Neural cell (in vitro differentiated cells): ENCODE measurements around the gene BICC1. TPM values are rescaled to one million over a fixed set of nuclear protein-coding genes. Genes with fewer than 3 reads are reported as not detected.

ENCODE experiments used
- H2AFZ ChIP-seq: fragments of 200-600, 300-800 bp; sonication (generic), shearing (Covaris generic); 2 replicates; pipeline ENCODE4 v1.6.0; 2014; ENCODE audit warnings: low read depth, mild to moderate bottlenecking, antibody characterized with exemption, low read length, moderate library complexity
- H3F3A ChIP-seq: fragments of 200-600 bp; shearing (Covaris generic); 2 replicates; pipeline ENCODE4 v1.6.1; 2016; ENCODE audit warnings: mild to moderate bottlenecking, moderate library complexity, mixed read lengths, antibody characterized with exemption, low read length; ENCODE audit not compliant: insufficient read depth, poor library complexity, severe bottlenecking
- H3K27ac ChIP-seq: fragments of 200-600, 300-800 bp; sonication (generic), shearing (Covaris generic); 2 replicates; pipeline ENCODE4 v1.5.1; 2014; ENCODE audit warnings: mild to moderate bottlenecking, low read length, moderate library complexity
- H3K27me3 ChIP-seq: fragments of 300-800, 200-600 bp; sonication (generic), shearing (Covaris generic); 2 replicates; pipeline ENCODE4 v1.6.0; 2014; ENCODE audit warnings: mild to moderate bottlenecking, low read depth, low read length, moderate library complexity; ENCODE audit not compliant: insufficient read depth
- H3K36me3 ChIP-seq: fragments of 300-800, 200-600 bp; sonication (generic), shearing (Covaris generic); 2 replicates; pipeline ENCODE4 v1.5.1; 2014; ENCODE audit warnings: mild to moderate bottlenecking, antibody characterized with exemption, low read length, moderate library complexity; ENCODE audit not compliant: insufficient read depth
- H3K4me2 ChIP-seq: fragments of 300-800, 200-600 bp; sonication (generic), shearing (Covaris generic); 2 replicates; pipeline ENCODE4 v1.6.0; 2014; ENCODE audit warnings: mild to moderate bottlenecking, low read length
- H3K4me3 ChIP-seq: fragments of 300-800, 200-600 bp; sonication (generic), shearing (Covaris generic); 2 replicates; pipeline ENCODE4 v1.5.1; 2014; ENCODE audit warnings: mild to moderate bottlenecking, low read length, moderate library complexity
- H3K79me2 ChIP-seq: fragments of 200-600 bp; shearing (Covaris generic); replicated peaks from 2 replicates; pipeline ENCODE4 v1.6.0; 2014; ENCODE audit warnings: mild to moderate bottlenecking, low read length, moderate library complexity; ENCODE audit not compliant: insufficient read depth
- H3K9ac ChIP-seq: fragments of 300-800, 200-600 bp; sonication (generic), shearing (Covaris generic); 2 replicates; pipeline ENCODE4 v1.6.1; 2016; ENCODE audit warnings: mild to moderate bottlenecking, low read length, mixed read lengths
- H3K9me2 ChIP-seq: fragments of 200-600 bp; shearing (Covaris generic); 2 replicates; pipeline ENCODE4 v1.6.1; 2016; ENCODE audit warnings: mild to moderate bottlenecking, low read length, mixed read lengths; ENCODE audit not compliant: insufficient read depth
- H3K9me3 ChIP-seq: fragments of 200-600, 300-800 bp; sonication (generic), shearing (Covaris generic); 2 replicates; pipeline ENCODE4 v1.6.1; 2016; ENCODE audit warnings: mild to moderate bottlenecking, mixed run types, low read length, moderate library complexity, mixed read lengths
- H4K20me1 ChIP-seq: fragments of 200-600 bp; shearing (Covaris generic); 2 replicates; pipeline ENCODE4 v1.6.1; 2016; ENCODE audit warnings: mild to moderate bottlenecking, mixed run types; ENCODE audit not compliant: insufficient read depth
- CTCF ChIP-seq: fragments of 450-650 bp; IDR thresholded peaks from 2 replicates; pipeline ENCODE4 v1.5.1; 2014; ENCODE audit warnings: antibody characterized with exemption, mild to moderate bottlenecking, moderate library complexity; ENCODE audit not compliant: poor library complexity, severe bottlenecking
- EP300 ChIP-seq: fragments of 450-650 bp; conservative IDR thresholded peaks from 2 replicates; pipeline ENCODE4 v1.6.1; 2014; ENCODE audit warnings: antibody characterized with exemption, mild to moderate bottlenecking, moderate library complexity; ENCODE audit not compliant: poor library complexity, severe bottlenecking
- EZH2 ChIP-seq: fragments of 200-600, 300-800 bp; shearing (Covaris generic), sonication (generic); IDR thresholded peaks from 2 replicates; pipeline ENCODE4 v1.6.1; 2014; ENCODE audit warnings: antibody characterized with exemption, low read length, borderline replicate concordance, mild to moderate bottlenecking; ENCODE audit not compliant: insufficient read depth, poor library complexity, severe bottlenecking
- MXI1 ChIP-seq: fragments of 450-650 bp; conservative IDR thresholded peaks from 2 replicates; pipeline ENCODE4 v1.6.1; 2014; ENCODE audit warnings: antibody characterized with exemption, mild to moderate bottlenecking; ENCODE audit not compliant: poor library complexity, severe bottlenecking
- POLR2AphosphoS5 ChIP-seq: IDR thresholded peaks from 2 replicates; pipeline ENCODE4 v1.6.1; 2012
- RAD21 ChIP-seq: fragments of 450-650 bp; conservative IDR thresholded peaks from 2 replicates; pipeline ENCODE4 v1.6.1; 2014; ENCODE audit warnings: antibody characterized with exemption, mild to moderate bottlenecking, moderate library complexity
- REST ChIP-seq: IDR thresholded peaks from 2 replicates; pipeline ENCODE4 v1.6.1; 2012; ENCODE audit warnings: borderline replicate concordance
- SMC3 ChIP-seq: fragments of 450-650 bp; conservative IDR thresholded peaks from 2 replicates; pipeline ENCODE4 v1.6.1; 2014; ENCODE audit warnings: antibody characterized with exemption, mild to moderate bottlenecking, moderate library complexity; ENCODE audit not compliant: poor library complexity
- TAF1 ChIP-seq: IDR thresholded peaks from 2 replicates; pipeline ENCODE4 v1.6.1; 2012; ENCODE audit warnings: low read depth
- polyA plus RNA-seq: library from polyadenylated mRNA; depleted of rRNA; stranded (reverse); fragments of >200 nt; gene quantifications from 2 replicates; pipeline ENCODE4 v1.2.3, GENCODE V29; 2014

The BICC1 gene
- polyA plus RNA-seq, 1 donor from 2014 or later: 7.6 TPM

- Histone ChIP-seq H3F3A (no peaks in the 10 kb centered on the region), H3K36me3 (no peaks in the 10 kb centered on the region), H3K27ac (no peak overlapping the region), H3K4me2 (no peak overlapping the region), H3K4me3 (no peak overlapping the region), H2AFZ (no peak overlapping the region), H3K79me2 (no peaks in the 10 kb centered on the region), H3K27me3 (no peaks in the 10 kb centered on the region), H4K20me1 (no peaks in the 10 kb centered on the region), H3K9ac (no peak overlapping the region), H3K9me3 (peaks cover 6% of the 10 kb centered on the region), H3K9me2 (no peaks in the 10 kb centered on the region)
- no peak for TF ChIP-seq REST
- no peak for TF ChIP-seq EZH2
- no peak for TF ChIP-seq POLR2AphosphoS5
- no peak for TF ChIP-seq MXI1
- no peak for TF ChIP-seq RAD21
- no peak for TF ChIP-seq TAF1
- no peak for TF ChIP-seq EP300
- TF ChIP-seq CTCF: no peak
- TF ChIP-seq SMC3: no peak
Observed at GRCh38 chr10:58851606-58852005, 338.9 kb downstream of the BICC1 start.

- Histone ChIP-seq H3K4me3 (no peak overlapping the region), H3K36me3 (no peaks in the 10 kb centered on the region), H2AFZ (no peak overlapping the region), H3K79me2 (no peaks in the 10 kb centered on the region), H3F3A (no peaks in the 10 kb centered on the region), H3K27ac (no peak overlapping the region), H3K9me3 (peaks cover 6% of the 10 kb centered on the region), H3K9me2 (no peaks in the 10 kb centered on the region), H3K27me3 (no peaks in the 10 kb centered on the region), H3K9ac (no peak overlapping the region), H4K20me1 (no peaks in the 10 kb centered on the region), H3K4me2 (no peak overlapping the region)
- TF ChIP-seq EP300 (no peak), POLR2AphosphoS5 (no peak)
Observed at GRCh38 chr10:58853668-58854067, 341.0 kb downstream of the BICC1 start.

- no peaks in the 10 kb centered on the region for H3F3A ChIP-seq
- H3K9ac ChIP-seq: no peak overlapping the region
- no peaks in the 10 kb centered on the region for H3K9me2 ChIP-seq
- H3K27ac ChIP-seq: no peak overlapping the region
- H3K4me2 ChIP-seq: no peak overlapping the region
- no peaks in the 10 kb centered on the region for H3K36me3 ChIP-seq
- no peaks in the 10 kb centered on the region for H3K79me2 ChIP-seq
- no peaks in the 10 kb centered on the region for H3K27me3 ChIP-seq
- TF ChIP-seq SMC3 (no peak), CTCF (no peak), MXI1 (no peak), TAF1 (no peak), EZH2 (no peak), EP300 (no peak), RAD21 (no peak), REST (no peak), POLR2AphosphoS5 (no peak)
- H3K4me3 ChIP-seq: no peak overlapping the region
- H3K9me3 ChIP-seq: peaks cover 6% of the 10 kb centered on the region
- no peaks in the 10 kb centered on the region for H4K20me1 ChIP-seq
- no peak overlapping the region for H2AFZ ChIP-seq
Observed at GRCh38 chr10:58854811-58855210, 342.1 kb downstream of the BICC1 start.
